G401.6 (cell line): ENCODE data around the gene FASTK.
"Not testable (repeated sequence)": the region's sequence is repeated elsewhere in the genome, so short reads cannot be mapped to it uniquely, and the experiment has no call there.

Experiments
- FAIRE-seq: peaks from 2 replicates; lab custom pipeline; 2012; peaks lifted over from hg19 to GRCh38; lab: Jason Lieb, UNC

The FASTK gene

GRCh38 chr7:151046603-151047573 lies 33.7 kb downstream of the FASTK start:
- no peak for FAIRE-seq

GRCh38 chr7:151045967-151046366 lies 34.6 kb downstream of the FASTK start:
- FAIRE-seq, result no peak

- no peak for FAIRE-seq
These were observed 35.3 kb downstream of the FASTK start for GRCh38 chr7:151045262-151045661.

GRCh38 chr7:151043959-151044358 lies 36.6 kb downstream of the FASTK start:
- FAIRE-seq, result no peak

- not testable (repeated sequence) for FAIRE-seq
These were observed 37.2 kb downstream of the FASTK start for GRCh38 chr7:151043449-151043848.

GRCh38 chr7:151040616-151041375 lies 39.8 kb downstream of the FASTK start:
- no peak for FAIRE-seq

- no peak for FAIRE-seq
These were observed 40.6 kb downstream of the FASTK start for GRCh38 chr7:151039850-151040548.

- no peak for FAIRE-seq
These were observed 41.4 kb downstream of the FASTK start for GRCh38 chr7:151038951-151039849.

GRCh38 chr7:151035902-151036301 lies 44.7 kb downstream of the FASTK start:
- FAIRE-seq, result no peak

- FAIRE-seq, result no peak
These were observed 45.4 kb downstream of the FASTK start for GRCh38 chr7:151035026-151035717.

GRCh38 chr7:151034312-151035025 lies 46.1 kb downstream of the FASTK start:
- FAIRE-seq, result no peak

- FAIRE-seq, result no peak
These were observed 46.8 kb downstream of the FASTK start for GRCh38 chr7:151033864-151034249.

GRCh38 chr7:151032936-151033863 lies 47.4 kb downstream of the FASTK start:
- FAIRE-seq, result no peak

GRCh38 chr7:151031011-151031410 lies 49.6 kb downstream of the FASTK start:
- no peak for FAIRE-seq

- no peak for FAIRE-seq
These were observed 51.6 kb downstream of the FASTK start for GRCh38 chr7:151028948-151029501.

- FAIRE-seq, result peak; percentile 98
These were observed 52.3 kb downstream of the FASTK start, which contains the start of gene ABCB8 for GRCh38 chr7:151028131-151028947. Gene ABCB8, plus strand, starts transcription at chr7:151028450. Its CDS starts 66 bp downstream, at chr7:151028516.

- FAIRE-seq, result not testable (repeated sequence)
These were observed 52.9 kb downstream of the FASTK start for GRCh38 chr7:151027728-151028130.
